Endodermal cell (in vitro differentiated cells): ENCODE results near the gene RCVRN. TPM values are rescaled to one million over a fixed set of nuclear protein-coding genes. Genes with fewer than 3 reads are reported as not detected.

Experiments
- DNase-seq: peaks from one replicate; pipeline ENCODE4 v3.0.0-alpha.2; 2017
- H3K27ac ChIP-seq: 2 replicates; pipeline ENCODE4 v1.5.1; 2013; ENCODE audit warnings: mild to moderate bottlenecking, low read depth, low read length, moderate library complexity
- H3K27me3 ChIP-seq: 2 replicates; pipeline ENCODE4 v1.6.1; 2013; ENCODE audit warnings: mild to moderate bottlenecking, low read length, moderate library complexity; ENCODE audit not compliant: insufficient read depth, control insufficient read depth, poor library complexity, severe bottlenecking
- H3K36me3 ChIP-seq: 2 replicates; pipeline ENCODE4 v1.7.0; 2013; ENCODE audit warnings: mild to moderate bottlenecking, low read length, moderate library complexity; ENCODE audit not compliant: control insufficient read depth, insufficient read depth
- H3K4me1 ChIP-seq: one replicate; pipeline ENCODE4 v1.7.0; 2013; ENCODE audit warnings: low read length; ENCODE audit not compliant: control insufficient read depth, insufficient read depth
- H3K4me3 ChIP-seq: 2 replicates; pipeline ENCODE4 v1.5.1; 2013; ENCODE audit warnings: mild to moderate bottlenecking, low read length, moderate library complexity
- H3K9ac ChIP-seq: 2 replicates; pipeline ENCODE4 v1.6.1; 2013; ENCODE audit warnings: mild to moderate bottlenecking, low read length, moderate library complexity; ENCODE audit not compliant: poor library complexity, severe bottlenecking; ENCODE audit errors: extremely low read depth
- H3K9me3 ChIP-seq: 2 replicates; pipeline ENCODE4 v1.6.1; 2013; ENCODE audit warnings: mild to moderate bottlenecking, low read length, moderate library complexity; ENCODE audit not compliant: control insufficient read depth
- H3K27ac Mint-ChIP-seq: 2 replicates; pipeline ENCODE4 v1.8.0; 2020; ENCODE audit warnings: mixed read lengths
- H3K27me3 Mint-ChIP-seq: 2 replicates; pipeline ENCODE4 v1.8.0; 2021; ENCODE audit warnings: mild to moderate bottlenecking, mixed read lengths; ENCODE audit not compliant: insufficient read depth
- H3K36me3 Mint-ChIP-seq: 2 replicates; pipeline ENCODE4 v1.8.0; 2020; ENCODE audit warnings: low read depth, mixed read lengths
- H3K4me1 Mint-ChIP-seq: 2 replicates; pipeline ENCODE4 v1.8.0; 2020; ENCODE audit warnings: mixed read lengths
- H3K4me3 Mint-ChIP-seq: 2 replicates; pipeline ENCODE4 v1.8.0; 2020; ENCODE audit warnings: mild to moderate bottlenecking, moderate library complexity, mixed read lengths
- H3K9me3 Mint-ChIP-seq: 2 replicates; pipeline ENCODE4 v1.8.0; 2020; ENCODE audit warnings: mild to moderate bottlenecking, mixed read lengths
- CTCF ChIP-seq: fragments of 200-600 bp; sonication (generic); conservative IDR thresholded peaks from 2 replicates; pipeline ENCODE4 v1.5.0; 2021; ENCODE audit warnings: antibody characterized with exemption, mild to moderate bottlenecking
- WGBS, 2 experiments: methylation state at CpG; one replicate each; pipeline versions ENCODE4 v1.1.5 to v1.1.7; 2013; ENCODE audit warnings: missing lambda C conversion rate in 2 of 2, mixed read lengths in 1 of 2; ENCODE audit not compliant: insufficient coverage in 1 of 2, insufficient read length in 1 of 2; 5-methylcytosine and 5-hydroxymethylcytosine counted together
- total RNA-seq, 2 donors: library from RNA; stranded (reverse); fragmentation: NEBNext Ultra II Directional in 1 of 2; extraction: Animal tissue kit (Norgen Biotek cat#: 25700) in 1 of 2; gene quantifications; 2 replicates in 1 of 2; 3 replicates in 1 of 2; pipeline ENCODE4 v1.2.1, GENCODE V29; 2021

Gene RCVRN
- total RNA-seq, 2 donors from 2014 or later, result not detected

DNA sequence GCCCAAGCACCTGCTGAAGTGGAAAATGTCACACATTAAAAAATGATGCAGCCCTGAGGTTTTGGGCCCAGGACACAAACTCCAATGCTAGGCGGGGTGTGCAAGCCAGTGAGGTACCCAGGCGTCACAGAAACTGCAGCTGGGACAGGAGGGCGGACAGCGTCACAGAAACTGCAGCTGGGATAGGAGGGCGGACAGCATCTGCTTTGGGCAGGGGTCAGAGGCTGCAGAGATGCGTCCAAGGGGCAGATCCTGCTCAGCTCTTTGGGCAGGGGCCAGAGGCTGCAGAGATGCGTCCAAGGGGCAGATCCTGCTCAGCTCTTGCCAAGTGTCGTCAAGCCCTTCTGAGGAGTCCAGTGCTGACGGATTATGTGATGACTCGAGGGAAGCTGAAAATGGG lies 43.9 kb upstream of the RCVRN start:
- no peak overlapping the region for H3K27ac Mint-ChIP-seq

GRCh38 chr17:9944704-9945103 lies 39.6 kb upstream of the RCVRN start:
- H3K36me3 Mint-ChIP-seq, result no peaks in the 10 kb centered on the region
- H3K4me1 Mint-ChIP-seq, result peaks cover 7% of the 10 kb centered on the region
- no peak for DNase-seq
- H3K36me3 ChIP-seq, result no peaks in the 10 kb centered on the region
- no peaks in the 10 kb centered on the region for H3K9me3 ChIP-seq
- H3K9me3 Mint-ChIP-seq, result no peaks in the 10 kb centered on the region
- H3K27me3 ChIP-seq, result no peaks in the 10 kb centered on the region
- no peak overlapping the region for H3K9ac ChIP-seq
- H3K4me3 Mint-ChIP-seq, result no peak overlapping the region
- no peaks in the 10 kb centered on the region for H3K4me1 ChIP-seq
- peaks cover 9% of the 10 kb centered on the region for H3K27me3 Mint-ChIP-seq
- no peak overlapping the region for H3K27ac Mint-ChIP-seq
- no peak overlapping the region for H3K27ac ChIP-seq
- WGBS, 2 experiments, result 89 to 92% methylated on average over 7 of the region's 7 CpGs
- H3K4me3 ChIP-seq, result no peak overlapping the region
- TF ChIP-seq CTCF, result no peak

More for the DNA sequence above, 43.9 kb upstream of the RCVRN start:
- Mint-ChIP-seq H3K36me3 (no peaks in the 10 kb centered on the region), H3K4me1 (peaks cover 7% of the 10 kb centered on the region), H3K27me3 (peaks cover 9% of the 10 kb centered on the region), H3K4me3 (no peak overlapping the region), H3K9me3 (no peaks in the 10 kb centered on the region)
- Histone ChIP-seq H3K4me3 (no peak overlapping the region), H3K9me3 (no peaks in the 10 kb centered on the region), H3K4me1 (no peaks in the 10 kb centered on the region), H3K27ac (no peak overlapping the region), H3K36me3 (no peaks in the 10 kb centered on the region), H3K27me3 (no peaks in the 10 kb centered on the region), H3K9ac (no peak overlapping the region)
- WGBS, 2 experiments, result 93 to 96% methylated on average over 10 of the region's 10 CpGs
- TF ChIP-seq CTCF, result no peak
- DNase-seq, result no peak

- H3K9ac ChIP-seq, result no peak overlapping the region
Observed at GRCh38 chr17:9943343-9943742, 38.3 kb upstream of the RCVRN start.

More at GRCh38 chr17:9943343-9943742, 38.3 kb upstream of the RCVRN start:
- Mint-ChIP-seq H3K27me3 (peaks cover 9% of the 10 kb centered on the region), H3K36me3 (peaks cover 7% of the 10 kb centered on the region), H3K4me1 (peaks cover 7% of the 10 kb centered on the region), H3K27ac (no peak overlapping the region), H3K4me3 (no peak overlapping the region), H3K9me3 (peaks cover 4% of the 10 kb centered on the region)
- Histone ChIP-seq H3K27me3 (no peaks in the 10 kb centered on the region), H3K27ac (no peak overlapping the region), H3K4me1 (no peaks in the 10 kb centered on the region), H3K4me3 (no peak overlapping the region), H3K9me3 (peaks cover 9% of the 10 kb centered on the region), H3K36me3 (no peaks in the 10 kb centered on the region)
- no peak for TF ChIP-seq CTCF
- no peak for DNase-seq
- WGBS, 2 experiments, result 94% methylated on average over 9 of the region's 9 CpGs; no CpG with 5 or more reads in 1 of the 2 experiments
